ACC112 (cell line): ENCODE data around the gene MIEF1.

ENCODE experiments used
- H2AFZ ChIP-seq: fragments of 200-600 bp; sonication (generic); one replicate; pipeline ENCODE4 v1.6.0; 2017; ENCODE audit warnings: antibody characterized with exemption, low read length; ENCODE audit not compliant: unreplicated experiment
- H3K27ac ChIP-seq: fragments of 200-600 bp; sonication (generic); 2 replicates; pipeline ENCODE4 v1.5.1; 2014; ENCODE audit warnings: low read depth, mild to moderate bottlenecking, antibody characterized with exemption, low read length, moderate library complexity
- H3K27me3 ChIP-seq: fragments of 200-600 bp; sonication (generic); 2 replicates; pipeline ENCODE4 v1.6.1; 2014; ENCODE audit warnings: mild to moderate bottlenecking, antibody characterized with exemption, low read length, moderate library complexity, mixed read lengths; ENCODE audit not compliant: insufficient read depth
- H3K36me3 ChIP-seq: fragments of 200-600 bp; sonication (generic); 2 replicates; pipeline ENCODE4 v1.6.1; 2016; ENCODE audit warnings: mild to moderate bottlenecking, antibody characterized with exemption, low read length, moderate library complexity, mixed read lengths; ENCODE audit not compliant: insufficient read depth
- H3K4me1 ChIP-seq: fragments of 200-600 bp; sonication (generic); one replicate; pipeline ENCODE4 v1.6.1; 2016; ENCODE audit warnings: low read length, mixed read lengths; ENCODE audit not compliant: insufficient read depth, unreplicated experiment, control insufficient read depth
- H3K4me3 ChIP-seq: fragments of 200-600 bp; sonication (generic); 2 replicates; pipeline ENCODE4 v1.5.1; 2014; ENCODE audit warnings: mild to moderate bottlenecking, low read depth, low read length
- H3K79me2 ChIP-seq: fragments of 200-600 bp; sonication (generic); one replicate; pipeline ENCODE4 v1.6.0; 2016; ENCODE audit warnings: low read length; ENCODE audit not compliant: control insufficient read depth, unreplicated experiment, insufficient read depth

The MIEF1 gene

DNA sequence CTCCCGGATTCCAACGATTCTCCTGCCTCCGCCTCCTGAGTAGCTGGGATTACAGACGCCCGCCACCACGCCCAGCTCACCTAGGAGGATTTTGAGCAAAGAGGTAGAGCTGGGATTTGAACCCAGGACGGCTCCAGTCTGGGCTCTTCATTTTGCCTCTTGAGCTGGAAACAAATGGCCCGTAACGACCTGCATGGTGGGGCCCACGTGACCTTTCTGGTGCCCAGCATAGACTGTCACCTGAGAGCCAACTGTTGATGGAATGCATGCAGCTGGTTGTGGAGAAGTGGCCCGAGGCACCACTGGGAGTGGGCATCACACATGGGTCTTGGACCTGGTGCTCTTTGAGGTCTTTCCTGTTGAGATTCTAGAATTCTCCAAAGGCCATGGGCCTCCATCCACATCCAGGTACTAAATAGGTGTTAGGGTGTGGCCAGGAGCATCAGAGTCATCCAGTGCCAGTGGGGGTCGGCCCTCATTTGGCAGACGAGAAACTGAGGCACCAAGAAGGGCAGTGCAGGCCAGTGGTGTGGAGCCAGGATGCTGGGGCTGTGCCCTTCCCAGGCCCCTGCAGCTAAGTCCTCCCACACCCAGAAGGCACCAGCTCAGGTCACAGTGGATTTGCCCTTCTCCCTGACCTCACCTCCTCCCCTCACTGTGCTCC is 22.1 kb downstream of the MIEF1 start:
- Histone ChIP-seq H3K27ac (no peak overlapping the region), H2AFZ (no peak overlapping the region), H3K27me3 (no peaks in the 10 kb centered on the region), H3K4me3 (no peak overlapping the region), H3K4me1 (peaks cover 3% of the 10 kb centered on the region), H3K36me3 (peaks cover 18% of the 10 kb centered on the region), H3K79me2 (peaks cover 27% of the 10 kb centered on the region)

DNA sequence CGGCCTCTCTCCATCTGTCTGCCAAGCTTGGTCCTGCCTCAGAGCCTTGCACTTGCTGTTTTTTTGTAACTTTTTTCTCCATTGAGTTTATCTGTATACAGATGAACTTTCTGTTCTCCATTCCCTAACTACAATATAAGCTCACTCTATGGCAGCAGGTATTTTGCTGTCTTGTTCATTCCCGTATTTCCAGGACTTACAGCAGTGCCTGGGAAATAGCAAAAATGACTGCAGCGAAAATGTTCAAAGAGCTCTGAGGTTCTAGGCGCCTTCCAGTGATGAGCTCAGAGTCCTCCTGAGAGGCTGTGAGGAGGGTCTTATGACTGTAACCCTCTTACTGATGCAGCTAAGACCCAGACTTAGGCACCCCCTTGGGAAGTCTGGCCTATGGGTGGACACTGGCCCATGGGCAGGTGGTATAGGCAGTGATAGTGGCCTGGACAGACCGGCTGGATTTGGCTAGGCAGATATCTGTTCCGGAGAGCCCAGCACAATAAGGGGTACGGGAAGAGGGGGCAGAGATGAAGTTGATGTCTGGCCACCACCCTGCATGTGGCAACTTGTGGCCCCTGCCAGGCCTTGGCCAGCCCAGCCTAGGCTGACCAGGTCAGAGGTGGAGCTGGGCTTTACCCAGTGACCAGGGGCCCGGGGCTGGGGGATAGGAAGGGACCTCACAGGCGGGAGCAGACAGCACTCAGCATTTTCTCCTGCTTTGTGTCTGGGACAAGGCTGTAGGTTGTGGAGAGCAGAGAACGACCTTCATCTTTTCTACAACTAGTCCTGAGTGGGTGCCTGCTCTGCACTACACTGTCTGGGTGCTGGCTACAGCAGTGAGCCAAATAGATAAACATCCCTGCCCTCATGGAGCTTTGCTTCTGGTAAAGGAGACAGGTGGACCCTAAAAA is 22.9 kb downstream of the MIEF1 start:
- H3K4me1 ChIP-seq: peaks cover 7% of the 10 kb centered on the region
- H3K79me2 ChIP-seq: peaks cover 27% of the 10 kb centered on the region
- no peak overlapping the region for H3K27ac ChIP-seq
- peaks cover 18% of the 10 kb centered on the region for H3K36me3 ChIP-seq
- no peak overlapping the region for H2AFZ ChIP-seq
- H3K27me3 ChIP-seq: no peaks in the 10 kb centered on the region
- no peak overlapping the region for H3K4me3 ChIP-seq

- H2AFZ ChIP-seq: no peak overlapping the region
- peaks cover 7% of the 10 kb centered on the region for H3K4me1 ChIP-seq
- H3K27me3 ChIP-seq: no peaks in the 10 kb centered on the region
- peaks cover 25% of the 10 kb centered on the region for H3K79me2 ChIP-seq
- peaks cover 18% of the 10 kb centered on the region for H3K36me3 ChIP-seq
- H3K27ac ChIP-seq: no peak overlapping the region
- H3K4me3 ChIP-seq: no peak overlapping the region
Observed at GRCh38 chr22:39525658-39525975, 23.5 kb downstream of the MIEF1 start.

- Histone ChIP-seq H2AFZ (no peak overlapping the region), H3K4me3 (no peak overlapping the region), H3K4me1 (peaks cover 15% of the 10 kb centered on the region), H3K79me2 (peaks cover 22% of the 10 kb centered on the region), H3K36me3 (peaks cover 10% of the 10 kb centered on the region; the same call in 1 of the 2 replicates), H3K27me3 (no peaks in the 10 kb centered on the region), H3K27ac (no peak overlapping the region)
Observed at GRCh38 chr22:39526736-39527171, 24.7 kb downstream of the MIEF1 start.

DNA sequence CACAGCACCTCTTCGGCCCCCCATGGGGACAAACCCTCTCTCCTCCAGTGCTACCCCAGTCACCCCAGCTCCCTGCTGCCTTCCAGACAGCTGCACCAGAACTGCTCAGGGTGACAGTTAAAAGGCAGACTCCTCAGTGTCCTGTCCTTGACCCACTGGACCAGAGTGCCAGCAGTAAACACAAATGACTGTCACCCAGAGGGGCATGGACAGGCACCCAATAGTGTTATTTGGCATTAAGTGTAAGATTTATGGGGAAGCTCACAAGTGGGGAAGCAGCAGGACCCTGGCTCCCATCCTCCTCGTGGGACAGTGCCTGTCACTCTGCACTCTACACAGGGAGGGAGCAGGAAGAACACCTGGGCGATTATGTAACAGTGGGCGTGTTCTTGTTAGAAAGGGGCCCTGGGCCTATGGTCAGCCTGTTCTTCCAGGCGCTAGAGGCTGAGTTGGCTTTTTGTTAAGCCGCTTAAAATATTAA is 25.4 kb downstream of the MIEF1 start:
- Histone ChIP-seq H2AFZ (no peak overlapping the region), H3K4me1 (peaks cover 15% of the 10 kb centered on the region), H3K27me3 (no peaks in the 10 kb centered on the region), H3K4me3 (no peak overlapping the region), H3K36me3 (peaks cover 6% of the 10 kb centered on the region; the same call in 1 of the 2 replicates), H3K27ac (no peak overlapping the region), H3K79me2 (peaks cover 23% of the 10 kb centered on the region)

- peaks cover 1% of the 10 kb centered on the region; the same call in 1 of the 2 replicates for H3K36me3 ChIP-seq
- H3K79me2 ChIP-seq: peaks cover 18% of the 10 kb centered on the region
- no peaks in the 10 kb centered on the region for H3K27me3 ChIP-seq
- no peak overlapping the region for H3K4me3 ChIP-seq
- H3K4me1 ChIP-seq: peaks cover 15% of the 10 kb centered on the region
- H2AFZ ChIP-seq: no peak overlapping the region
- no peak overlapping the region for H3K27ac ChIP-seq
Observed at GRCh38 chr22:39528080-39528661, 26.1 kb downstream of the MIEF1 start.

DNA sequence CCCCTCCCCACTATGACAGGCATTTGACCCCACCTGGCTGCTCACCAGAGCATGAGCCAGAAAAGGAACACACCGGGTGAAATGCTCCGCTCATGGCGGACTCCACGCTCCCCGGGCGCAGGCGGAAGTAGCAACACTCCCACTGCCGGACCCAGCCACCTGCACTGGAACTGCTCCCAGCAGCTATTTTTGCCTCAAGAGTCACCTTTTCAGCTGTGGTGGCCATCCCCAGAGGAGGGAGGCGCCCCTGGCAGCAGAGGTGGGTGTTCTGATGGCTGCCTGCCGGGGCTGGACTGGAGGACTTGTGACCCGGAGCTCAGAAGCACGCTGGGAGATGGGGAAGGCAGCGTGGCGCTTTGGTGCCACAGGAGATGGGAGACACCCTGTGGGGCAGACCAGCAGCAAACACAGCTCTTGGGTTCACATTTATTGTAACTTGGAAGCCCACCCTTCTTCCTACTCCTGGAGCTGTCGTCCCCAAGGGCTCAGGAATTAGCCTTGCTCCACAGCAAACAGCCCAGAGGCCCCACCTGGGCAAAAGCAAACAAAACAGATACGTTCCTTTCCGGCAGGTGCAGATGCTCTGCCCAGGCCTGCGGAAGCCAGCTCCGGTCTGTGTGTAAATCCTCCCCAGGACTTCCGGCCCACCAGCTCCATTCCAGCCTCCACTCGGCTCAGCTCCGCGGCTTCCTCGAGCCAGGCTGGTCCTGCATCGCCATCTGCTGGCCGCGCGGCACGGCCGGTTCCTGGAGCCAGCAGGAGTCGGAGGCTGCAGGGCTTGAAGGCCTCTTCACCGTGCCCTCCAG is 26.8 kb downstream of the MIEF1 start:
- Histone ChIP-seq H3K27ac (no peak overlapping the region), H2AFZ (no peak overlapping the region), H3K27me3 (no peaks in the 10 kb centered on the region), H3K79me2 (peaks cover 18% of the 10 kb centered on the region), H3K4me3 (no peak overlapping the region), H3K36me3 (no peaks in the 10 kb centered on the region), H3K4me1 (peaks cover 15% of the 10 kb centered on the region)

DNA sequence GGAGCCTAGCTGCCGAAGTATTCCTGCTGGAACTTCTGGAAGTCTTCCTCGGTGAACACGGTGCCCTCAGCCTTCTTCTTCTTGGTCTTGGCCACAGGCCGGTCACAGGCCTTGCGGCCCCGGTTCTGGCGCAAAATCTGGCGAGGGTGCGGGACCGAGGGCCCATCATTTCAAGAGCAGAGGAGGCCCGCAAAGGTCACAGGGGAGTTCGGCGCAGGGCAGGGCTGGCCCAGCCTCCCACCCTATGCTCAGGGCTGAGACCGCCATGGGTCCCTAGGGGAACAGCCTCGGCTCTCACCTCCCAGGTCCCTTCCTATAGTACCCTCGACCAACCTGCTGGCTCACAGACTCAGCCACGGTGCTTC is 27.4 kb downstream of the MIEF1 start:
- H3K36me3 ChIP-seq: no peaks in the 10 kb centered on the region

DNA sequence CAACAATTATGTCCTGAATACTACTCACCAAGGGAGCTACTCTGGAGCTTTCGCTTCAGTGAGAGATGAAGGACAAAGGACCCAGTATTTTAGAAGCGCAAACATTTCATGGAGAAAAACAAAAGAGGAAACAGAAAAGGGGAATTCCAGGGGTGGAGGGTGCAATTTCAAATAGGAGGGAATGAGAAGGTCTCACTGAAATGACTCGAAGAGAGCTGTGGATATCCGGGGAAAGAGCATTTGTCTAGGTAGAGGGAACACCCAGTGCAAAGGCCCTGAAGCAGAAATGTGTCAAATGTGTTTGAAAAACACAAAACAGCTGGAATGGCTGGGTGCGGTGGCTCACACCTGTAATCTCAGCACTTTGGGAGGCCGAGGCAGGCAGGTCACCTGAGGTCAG is 28.0 kb downstream of the MIEF1 start:
- Histone ChIP-seq H3K27me3 (no peaks in the 10 kb centered on the region), H3K36me3 (no peaks in the 10 kb centered on the region), H3K4me1 (peaks cover 15% of the 10 kb centered on the region), H2AFZ (no peak overlapping the region), H3K27ac (no peak overlapping the region), H3K4me3 (no peak overlapping the region), H3K79me2 (peaks cover 18% of the 10 kb centered on the region)

More for the DNA sequence above, 27.4 kb downstream of the MIEF1 start:
- Histone ChIP-seq H3K27me3 (no peaks in the 10 kb centered on the region), H3K79me2 (peaks cover 18% of the 10 kb centered on the region), H3K4me3 (no peak overlapping the region), H3K27ac (no peak overlapping the region), H3K4me1 (peaks cover 15% of the 10 kb centered on the region), H2AFZ (no peak overlapping the region)

- Histone ChIP-seq H3K27ac (no peak overlapping the region), H3K27me3 (no peaks in the 10 kb centered on the region), H3K4me1 (peaks cover 15% of the 10 kb centered on the region), H3K36me3 (no peaks in the 10 kb centered on the region), H3K4me3 (peak overlapping the region; percentile 98; the same call in 1 of the 2 replicates), H3K79me2 (peaks cover 18% of the 10 kb centered on the region), H2AFZ (no peak overlapping the region)
Observed at GRCh38 chr22:39530692-39531331, 28.7 kb downstream of the MIEF1 start.
